Liver (tissue), 9 donors: ENCODE data around the gene EWSR1. TPM values are rescaled to one million over a fixed set of nuclear protein-coding genes. Genes with fewer than 3 reads are reported as not detected.
A peak's percentile ranks its signal among the peaks of the same experiment; 100 is the strongest.

Experiments
- DNase-seq: peaks from one replicate; pipeline ENCODE4 v3.0.0-alpha.2; 2017; ENCODE audit warnings: low spot score
- H3K27ac ChIP-seq, 2 donors: one replicate each; pipeline ENCODE4 v1.7.0; 2013; ENCODE audit warnings: inconsistent platforms in 2 of 2, low read length in 2 of 2, control low read depth in 1 of 2, low read depth in 1 of 2, mild to moderate bottlenecking in 1 of 2
- H3K27me3 ChIP-seq, 4 donors: one replicate each; pipeline versions ENCODE4 v1.6.1 to v1.7.0; 2013; ENCODE audit warnings: low read length in 3 of 4, inconsistent platforms in 1 of 4, mild to moderate bottlenecking in 1 of 4, moderate library complexity in 1 of 4; ENCODE audit not compliant: control insufficient read depth in 4 of 4, insufficient read depth in 4 of 4
- H3K36me3 ChIP-seq, 4 donors: one replicate each; pipeline versions ENCODE4 v1.6.1 to v1.7.0; 2013; ENCODE audit warnings: low read length in 3 of 4, mild to moderate bottlenecking in 3 of 4, low read depth in 1 of 4, moderate library complexity in 1 of 4; ENCODE audit not compliant: control insufficient read depth in 4 of 4, insufficient read depth in 3 of 4
- H3K4me1 ChIP-seq, 4 donors: one replicate each; pipeline versions ENCODE4 v1.6.1 to v1.7.0; 2013; ENCODE audit warnings: low read length in 3 of 4, mild to moderate bottlenecking in 3 of 4, moderate library complexity in 1 of 4; ENCODE audit not compliant: control insufficient read depth in 4 of 4, insufficient read depth in 4 of 4
- H3K4me3 ChIP-seq, 3 donors: one replicate each; pipeline versions ENCODE4 v1.6.1 to v1.7.0; 2013; ENCODE audit warnings: low read length in 3 of 3, control low read depth in 1 of 3, low read depth in 1 of 3, mild to moderate bottlenecking in 1 of 3
- H3K9ac ChIP-seq, 2 donors: one replicate each; pipeline ENCODE4 v1.7.0; 2013; ENCODE audit warnings: low read length in 2 of 2, mild to moderate bottlenecking in 2 of 2, moderate library complexity in 2 of 2, control low read depth in 1 of 2, low read depth in 1 of 2
- H3K9me3 ChIP-seq, 4 donors: one replicate each; pipeline versions ENCODE4 v1.6.1 to v1.7.0; 2013; ENCODE audit warnings: low read length in 3 of 4; ENCODE audit not compliant: control insufficient read depth in 4 of 4
- ATF3 ChIP-seq: IDR thresholded peaks from 2 replicates; pipeline ENCODE4 v1.6.1; 2016; ENCODE audit warnings: antibody characterized with exemption
- CTCF ChIP-seq: fragments of 150-350 bp; IDR thresholded peaks from 2 replicates; pipeline ENCODE4 v1.5.1; 2017; ENCODE audit warnings: improper control_type of control experiment, low read depth, low read length; ENCODE audit not compliant: missing input control
- EGR1 ChIP-seq, 2 donors: IDR thresholded peaks; 2 replicates each; pipeline ENCODE4 v1.6.1; 2016 to 2018; ENCODE audit warnings: antibody characterized with exemption in 2 of 2, low read depth in 2 of 2
- FOXA1 ChIP-seq: IDR thresholded peaks from 2 replicates; pipeline ENCODE4 v1.6.1; 2016; ENCODE audit warnings: antibody characterized with exemption
- FOXA2 ChIP-seq: IDR thresholded peaks from 2 replicates; pipeline ENCODE4 v1.6.1; 2016; ENCODE audit warnings: antibody characterized with exemption
- GABPA ChIP-seq, 2 donors: IDR thresholded peaks in 1 of 2; conservative IDR thresholded peaks in 1 of 2; 2 replicates each; pipeline ENCODE4 v1.6.1; 2016; ENCODE audit warnings: antibody characterized with exemption in 2 of 2, mild to moderate bottlenecking in 1 of 2, moderate library complexity in 1 of 2
- HNF4A ChIP-seq, 2 donors: conservative IDR thresholded peaks; 2 replicates each; pipeline ENCODE4 v1.6.1; 2016; ENCODE audit warnings: antibody characterized with exemption in 2 of 2, mild to moderate bottlenecking in 2 of 2
- HNF4G ChIP-seq: IDR thresholded peaks from 2 replicates; pipeline ENCODE4 v1.6.1; 2016; ENCODE audit warnings: antibody characterized with exemption
- JUND ChIP-seq, 2 donors: IDR thresholded peaks; 2 replicates each; pipeline ENCODE4 v1.6.1; 2016; ENCODE audit warnings: antibody characterized with exemption in 2 of 2
- MAX ChIP-seq: IDR thresholded peaks from 2 replicates; pipeline ENCODE4 v1.6.1; 2016; ENCODE audit warnings: antibody characterized with exemption
- NR2F2 ChIP-seq: IDR thresholded peaks from 2 replicates; pipeline ENCODE4 v1.6.1; 2016; ENCODE audit warnings: antibody characterized with exemption
- RAD21 ChIP-seq, 2 donors: IDR thresholded peaks; 2 replicates each; pipeline ENCODE4 v1.6.1; 2016; ENCODE audit warnings: antibody characterized with exemption in 2 of 2, mild to moderate bottlenecking in 2 of 2
- REST ChIP-seq: IDR thresholded peaks from 2 replicates; pipeline ENCODE4 v1.6.1; 2016; ENCODE audit warnings: antibody characterized with exemption, mild to moderate bottlenecking
- RXRA ChIP-seq, 2 donors: IDR thresholded peaks; 2 replicates each; pipeline ENCODE4 v1.6.1; 2017 to 2018; ENCODE audit warnings: antibody characterized with exemption in 2 of 2, mild to moderate bottlenecking in 1 of 2
- SP1 ChIP-seq: IDR thresholded peaks from 2 replicates; pipeline ENCODE4 v1.6.1; 2018; ENCODE audit warnings: antibody characterized with exemption, mild to moderate bottlenecking
- TAF1 ChIP-seq: conservative IDR thresholded peaks from 2 replicates; pipeline ENCODE4 v1.6.1; 2016; ENCODE audit warnings: antibody characterized with exemption, mild to moderate bottlenecking
- YY1 ChIP-seq: IDR thresholded peaks from 2 replicates; pipeline ENCODE4 v1.6.1; 2016; ENCODE audit warnings: antibody characterized with exemption, mild to moderate bottlenecking
- ZBTB33 ChIP-seq: IDR thresholded peaks from 2 replicates; pipeline ENCODE4 v1.6.1; 2016; ENCODE audit warnings: antibody characterized with exemption
- WGBS: extraction: QIAGEN DNeasy Blood & Tissue Kit; methylation state at CpG from one replicate; pipeline ENCODE4 v1.1.7; 2013; 5-methylcytosine and 5-hydroxymethylcytosine counted together
- polyA plus RNA-seq, 2 donors: library from polyadenylated mRNA; stranded (reverse) in 1 of 2; unstranded in 1 of 2; fragments of 200-250 nt in 1 of 2; fragments of >200 nt in 1 of 2; fragmentation: Nextera tagmentation in 1 of 2; extraction: Ambion mirVana in 1 of 2; gene quantifications; one replicate each; pipeline versions ENCODE4 v1.2.1 to v1.2.3, GENCODE V29; 2013 to 2015
- total RNA-seq, 2 donors: library from RNA; depleted of rRNA; stranded (reverse); fragments of >200 nt; gene quantifications; one replicate each; pipeline ENCODE4 v1.2.3, GENCODE V29; 2014
- donor health status: healthy.
- donor health status: healthy.
- donor health status: healthy.
- donor health status: healthy.
- donor health status: healthy.

EWSR1 gene
- total and polyA plus RNA-seq, 4 donors, result 64.8 to 134 (median 78.3) TPM

- peaks cover 0 to 4% (median 0%) of the 10 kb centered on the region in 4 donors for H3K27me3 ChIP-seq
- peaks cover 18 to 66% (median 31%) of the 10 kb centered on the region in 4 donors for H3K4me1 ChIP-seq
- H3K4me3 ChIP-seq, result no peak overlapping the region
- no peaks in the 10 kb centered on the region for H3K9me3 ChIP-seq
- H3K9ac ChIP-seq, result no peak overlapping the region
- peak overlapping the region; percentile 9 to 36 for H3K27ac ChIP-seq
- TF ChIP-seq NR2F2, result peak; percentile 62
- no peak for TF ChIP-seq SP1
- WGBS, result 77% methylated on average over 28 of the region's 28 CpGs
- no peak for DNase-seq
- H3K36me3 ChIP-seq, result no peaks in the 10 kb centered on the region
These were observed 42.2 kb downstream of the EWSR1 start for GRCh38 chr22:29310065-29310862.

- Histone ChIP-seq H3K4me1 (peaks cover 18 to 67% (median 32%) of the 10 kb centered on the region in 4 donors), H3K27ac (peak overlapping the region; percentile 36 to 50), H3K27me3 (peaks cover 0 to 4% (median 0%) of the 10 kb centered on the region in 4 donors), H3K4me3 (no peak overlapping the region), H3K9me3 (no peaks in the 10 kb centered on the region), H3K9ac (no peak overlapping the region), H3K36me3 (no peaks in the 10 kb centered on the region)
- WGBS, result 32% methylated on average over 18 of the region's 18 CpGs
- TF ChIP-seq FOXA1 (no peak), REST (peak; percentile 55), CTCF (no peak), TAF1 (no peak), MAX (no peak), FOXA2 (no peak), SP1 (no peak), RAD21 (IDR thresholded peaks at IDR 0.05) (no peak), JUND (IDR thresholded peaks at IDR 0.05) (peak; percentile 90 to 98), RXRA (IDR thresholded peaks at IDR 0.05) (peak in 1 of 2 donors; percentile 44), ZBTB33 (no peak), GABPA (IDR thresholded peaks at IDR 0.05 in 1 of 2, conservative IDR thresholded peaks at IDR 0.05 in 1 of 2) (no peak), NR2F2 (no peak), YY1 (no peak), ATF3 (no peak), EGR1 (IDR thresholded peaks at IDR 0.05; ENCODE audit: low read depth in 2 of 2) (peak in 1 of 2 donors; percentile 71), HNF4G (no peak), HNF4A (conservative IDR thresholded peaks at IDR 0.05) (no peak)
- DNase-seq, result peak; percentile 84
These were observed 42.8 kb downstream of the EWSR1 start for GRCh38 chr22:29310863-29311339.
